ENCODE data around the gene PDIA6. TPM values are rescaled to one million over a fixed set of nuclear protein-coding genes. Genes with fewer than 3 reads are reported as not detected.

PDIA6 gene
- total and polyA plus RNA-seq, 9 of the 15 experiments (the other 6 are each of a cell fraction or from before 2014, with no cell fraction given) = 166 to 268 (median 229) TPM

DNA sequence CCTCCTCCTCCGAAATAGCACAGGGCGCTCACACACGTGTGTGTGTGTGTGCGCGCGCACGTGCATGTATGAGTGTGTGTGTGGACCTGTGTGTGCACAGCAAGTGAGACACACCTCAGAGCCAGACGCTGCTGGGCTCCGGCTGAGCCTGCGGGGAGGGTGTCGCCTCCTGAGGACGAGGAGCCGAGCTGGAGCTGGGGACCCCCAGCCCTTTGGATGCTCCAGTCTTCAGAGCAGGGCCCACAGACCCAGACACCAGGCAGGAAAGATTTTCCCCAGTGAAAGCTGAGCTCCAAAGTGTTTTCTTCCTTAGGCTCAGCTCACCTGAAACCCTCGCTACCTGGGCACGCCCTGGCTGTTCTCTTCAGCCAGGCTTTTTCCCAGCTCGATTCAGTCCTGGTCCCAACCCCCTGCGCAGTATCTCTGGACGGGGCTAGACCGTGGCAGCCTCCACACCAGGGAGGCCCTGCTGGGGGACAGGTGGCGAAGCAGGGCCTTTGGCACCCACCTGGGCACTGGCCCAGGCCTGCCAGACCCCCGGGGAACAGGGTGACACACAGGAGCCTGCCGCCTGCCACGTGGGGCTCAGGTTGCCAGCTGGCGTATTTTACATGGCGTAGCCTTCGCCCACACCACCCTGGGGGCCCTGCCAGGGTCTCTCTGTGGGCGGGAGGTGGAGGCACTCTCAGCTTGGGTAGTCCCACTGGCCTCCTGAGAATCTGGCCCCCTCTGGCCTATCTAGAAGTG is 36.2 kb downstream of the PDIA6 start:
- H4K20me1 ChIP-seq (replicated peaks; ENCODE audit: control insufficient read depth, insufficient read depth, low read length) = peaks cover 31% of the 10 kb centered on the region
- CTCF ChIA-PET (ENCODE audit: low intra/inter-chr PET ratio) = no interaction called here
- no peaks in the 10 kb centered on the region for H3K9me1 ChIP-seq (ENCODE audit: control insufficient read depth, insufficient read depth, low read length)
- TF ChIP-seq RUNX1 (IDR thresholded peaks at IDR 0.05; ENCODE audit: low read depth) (no peak), POLR2G (IDR thresholded peaks at IDR 0.05; ENCODE audit: low read depth, low read length) (peak; percentile 55)
- no peak overlapping the region for H3K27ac ChIP-seq (ENCODE audit: extremely low read depth, low read depth, low read length)
- FAIRE-seq (no peak), DNase-seq (ENCODE audit: extremely low read depth in 1 of 4, low spot score in 3 of 4) (no peak), ATAC-seq (no peak)
- no peak overlapping the region for H3K9ac ChIP-seq (ENCODE audit: insufficient read depth in 1 of 2, low read depth in 2 of 2, low read length in 2 of 2)
- BruUV-seq (replicated peaks) = no TSS peak
- WGBS (ENCODE audit: insufficient coverage, low coverage, missing lambda C conversion rate) = 83% methylated on average over 24 of the region's 27 CpGs
- H3K4me2 ChIP-seq (ENCODE audit: insufficient read depth, low read length) = no peak overlapping the region
- intact Hi-C loops (cut with micrococcal nuclease) = no loop called here
- peaks cover 22% of the 10 kb centered on the region; the same call in 1 of the 3 replicates for H3K36me3 ChIP-seq (ENCODE audit: control insufficient read depth, insufficient read depth, low read length)
- H2AFZ ChIP-seq (ENCODE audit: low read depth, low read length) = no peak overlapping the region
- POLR2A ChIA-PET = interaction anchor here (0.6 to 0.8 kb wide), 2 partner anchors 12 to 175 kb away, joined by 3 read pairs; no protein-coding TSS in a partner anchor
- peaks cover 0 to 35% of the 10 kb centered on the region in 2 experiments; a peak in 2 of 5 replicates for H3K4me1 ChIP-seq (replicated peaks in 1 of 2; ENCODE audit: control insufficient read depth in 2 of 2, insufficient read depth in 2 of 2, low read length in 2 of 2)
- peaks cover 6 to 16% of the 10 kb centered on the region in 2 experiments; a peak in 3 of 5 replicates for H3K27me3 ChIP-seq (ENCODE audit: control insufficient read depth in 2 of 2, insufficient read depth in 2 of 2, low read length in 2 of 2)
- H3K9me3 ChIP-seq (replicated peaks; ENCODE audit: control insufficient read depth, insufficient read depth, low read depth, low read length) = no peaks in the 10 kb centered on the region
- H3K4me3 ChIP-seq = no peak overlapping the region
- no peaks in the 10 kb centered on the region for H3K79me2 ChIP-seq (ENCODE audit: control insufficient read depth, insufficient read depth, low read length)
- in situ Hi-C loops (cut with MboI) = no loop called here

DNA sequence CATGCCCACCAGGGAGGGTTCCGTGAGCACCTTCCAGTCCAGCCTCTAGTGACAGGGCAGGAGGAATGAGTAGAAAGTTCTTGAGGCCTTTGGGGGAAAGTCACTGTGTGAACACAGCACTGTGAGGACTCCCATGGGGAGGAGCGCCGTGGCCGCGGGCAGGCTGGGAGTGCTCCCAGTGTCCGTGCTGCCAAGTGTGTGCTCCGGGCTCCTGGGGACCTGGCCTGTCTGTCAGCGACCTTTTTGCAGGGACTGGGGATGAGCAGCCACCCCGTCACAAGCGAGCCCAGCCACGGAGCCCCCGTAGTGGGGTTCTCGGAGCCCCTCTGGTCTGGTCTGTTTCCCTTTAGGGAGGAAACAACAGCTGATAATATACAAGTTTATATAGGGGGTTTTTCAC is 36.8 kb downstream of the PDIA6 start:
- peaks cover 16% of the 10 kb centered on the region; the same call in 1 of the 3 replicates for H3K36me3 ChIP-seq (ENCODE audit: control insufficient read depth, insufficient read depth, low read length)
- H3K27me3 ChIP-seq (ENCODE audit: control insufficient read depth in 2 of 2, insufficient read depth in 2 of 2, low read length in 2 of 2) = peaks cover 11 to 22% of the 10 kb centered on the region in 2 experiments; a peak in 4 of 5 replicates
- H3K79me2 ChIP-seq (ENCODE audit: control insufficient read depth, insufficient read depth, low read length) = no peaks in the 10 kb centered on the region
- POLR2A ChIA-PET = interaction anchor here (0.6 to 0.8 kb wide), 3 partner anchors 13 to 1018 kb away, joined by 3 read pairs; no protein-coding TSS in a partner anchor
- H3K9ac ChIP-seq (ENCODE audit: insufficient read depth in 1 of 2, low read depth in 2 of 2, low read length in 2 of 2) = no peak overlapping the region
- H3K4me2 ChIP-seq (ENCODE audit: insufficient read depth, low read length) = no peak overlapping the region
- BruUV-seq (replicated peaks) = no TSS peak
- CTCF ChIA-PET (ENCODE audit: low intra/inter-chr PET ratio) = no interaction called here
- no peak for FAIRE-seq
- intact Hi-C loops (cut with micrococcal nuclease) (no loop called here), in situ Hi-C loops (cut with MboI) (no loop called here)
- H3K9me3 ChIP-seq (replicated peaks; ENCODE audit: control insufficient read depth, insufficient read depth, low read depth, low read length) = no peaks in the 10 kb centered on the region
- WGBS (ENCODE audit: insufficient coverage, low coverage, missing lambda C conversion rate) = 68% methylated on average over 13 of the region's 13 CpGs
- peaks cover 0 to 35% of the 10 kb centered on the region in 2 experiments; a peak in 2 of 5 replicates for H3K4me1 ChIP-seq (replicated peaks in 1 of 2; ENCODE audit: control insufficient read depth in 2 of 2, insufficient read depth in 2 of 2, low read length in 2 of 2)
- no peak overlapping the region for H2AFZ ChIP-seq (ENCODE audit: low read depth, low read length)
- no peak overlapping the region for H3K4me3 ChIP-seq
- H3K9me1 ChIP-seq (ENCODE audit: control insufficient read depth, insufficient read depth, low read length) = no peaks in the 10 kb centered on the region
- ATAC-seq = no peak
- H4K20me1 ChIP-seq (replicated peaks; ENCODE audit: control insufficient read depth, insufficient read depth, low read length) = peaks cover 26% of the 10 kb centered on the region
- no peak for DNase-seq (ENCODE audit: extremely low read depth in 1 of 4, low spot score in 3 of 4)
- no peak overlapping the region for H3K27ac ChIP-seq (ENCODE audit: extremely low read depth, low read depth, low read length)
- TF ChIP-seq NR2C2 (CRISPR knock-in tag; IDR thresholded peaks at IDR 0.05) = no peak
- TF ChIP-seq NR2C2 (tag; IDR thresholded peaks at IDR 0.05) = no peak
- TF ChIP-seq, protein P1, sequence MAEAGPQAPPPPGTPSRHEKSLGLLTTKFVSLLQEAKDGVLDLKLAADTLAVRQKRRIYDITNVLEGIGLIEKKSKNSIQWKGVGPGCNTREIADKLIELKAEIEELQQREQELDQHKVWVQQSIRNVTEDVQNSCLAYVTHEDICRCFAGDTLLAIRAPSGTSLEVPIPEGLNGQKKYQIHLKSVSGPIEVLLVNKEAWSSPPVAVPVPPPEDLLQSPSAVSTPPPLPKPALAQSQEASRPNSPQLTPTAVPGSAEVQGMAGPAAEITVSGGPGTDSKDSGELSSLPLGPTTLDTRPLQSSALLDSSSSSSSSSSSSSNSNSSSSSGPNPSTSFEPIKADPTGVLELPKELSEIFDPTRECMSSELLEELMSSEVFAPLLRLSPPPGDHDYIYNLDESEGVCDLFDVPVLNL (CRISPR knock-in tag; IDR thresholded peaks at IDR 0.05; ENCODE audit: low read depth) = no peak
- no peak for TF ChIP-seq ZNF274 (IDR thresholded peaks at IDR 0.05; ENCODE audit: borderline replicate concordance, low read depth, low read length)
- TF ChIP-seq SETDB1 (IDR thresholded peaks at IDR 0.05; ENCODE audit: low read length) = no peak
- peak; percentile 92 for TF ChIP-seq ZNF263 (CRISPR knock-in tag; IDR thresholded peaks at IDR 0.05; ENCODE audit: borderline replicate concordance)
- TF ChIP-seq ZNF668 (CRISPR knock-in tag; IDR thresholded peaks at IDR 0.05) = no peak
- TF ChIP-seq SP1 (CRISPR knock-in tag; IDR thresholded peaks at IDR 0.05) = no peak

All from K562 (cell line).